D341Med (cell line): ENCODE data around the gene GLRB.
"Not testable (repeated sequence)": the region's sequence is repeated elsewhere in the genome, so short reads cannot be mapped to it uniquely, and the experiment has no call there.

Experiments
- DNase-seq: peaks from one replicate; pipeline ENCODE4 v3.0.0; 2012; ENCODE audit warnings: low spot score

GLRB gene

DNA sequence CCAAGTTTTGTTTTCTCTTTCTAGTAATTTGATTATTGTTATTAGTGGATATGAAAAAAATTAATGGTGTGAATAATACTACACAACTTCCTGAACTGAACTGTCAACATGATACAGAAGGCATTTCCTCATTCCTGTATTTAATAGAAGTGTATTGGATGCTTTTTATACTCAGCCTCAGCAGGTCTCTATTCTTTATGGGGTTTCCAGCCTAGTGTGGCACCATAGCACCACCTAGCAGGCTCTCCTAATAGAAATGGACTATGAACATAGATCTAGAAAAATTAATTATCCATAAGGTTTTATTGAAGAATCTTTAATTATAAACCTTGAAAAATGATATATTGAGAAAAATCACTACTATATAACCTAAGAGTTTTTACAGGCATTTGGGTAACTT lies 52.4 kb downstream of the GLRB start:
- DNase-seq: peak; percentile 15

DNA sequence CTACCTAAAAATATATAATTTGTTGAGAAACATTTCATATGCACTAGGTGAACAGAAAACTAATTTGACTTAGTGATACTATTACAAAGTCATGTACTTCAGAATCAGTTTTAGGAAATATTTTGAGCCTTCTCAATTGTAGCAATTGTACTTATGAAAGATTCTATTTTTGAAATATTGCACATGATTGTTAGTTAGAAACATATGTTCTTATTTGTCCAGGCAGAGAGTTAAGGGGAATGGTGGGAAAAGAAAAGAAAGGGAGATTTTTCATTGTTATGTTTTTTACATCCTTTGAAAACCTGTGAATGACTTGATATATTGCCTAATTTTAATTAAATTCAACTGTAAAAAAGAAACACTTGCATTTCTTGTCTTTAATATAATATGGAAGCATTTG lies 66.0 kb downstream of the GLRB start:
- no peak for DNase-seq

DNA sequence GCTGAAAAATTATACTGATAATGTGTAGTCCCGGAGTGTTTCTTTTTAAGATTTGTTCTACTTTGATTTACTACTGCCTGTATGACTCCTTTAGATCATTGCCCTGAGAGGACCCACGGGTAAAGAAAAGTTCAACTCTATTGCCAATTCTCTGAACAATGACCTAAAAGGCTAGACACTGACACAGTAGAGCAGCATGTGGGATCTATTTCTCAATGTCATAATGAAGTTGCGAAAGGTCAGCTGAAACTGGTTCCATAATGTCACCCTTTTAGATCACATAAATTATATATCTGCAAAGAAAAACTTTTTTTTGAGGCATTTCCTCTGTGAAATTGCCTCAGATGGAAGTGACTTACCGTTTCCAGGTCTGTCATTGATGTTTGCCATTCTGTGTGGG lies 67.4 kb downstream of the GLRB start:
- no peak for DNase-seq

DNA sequence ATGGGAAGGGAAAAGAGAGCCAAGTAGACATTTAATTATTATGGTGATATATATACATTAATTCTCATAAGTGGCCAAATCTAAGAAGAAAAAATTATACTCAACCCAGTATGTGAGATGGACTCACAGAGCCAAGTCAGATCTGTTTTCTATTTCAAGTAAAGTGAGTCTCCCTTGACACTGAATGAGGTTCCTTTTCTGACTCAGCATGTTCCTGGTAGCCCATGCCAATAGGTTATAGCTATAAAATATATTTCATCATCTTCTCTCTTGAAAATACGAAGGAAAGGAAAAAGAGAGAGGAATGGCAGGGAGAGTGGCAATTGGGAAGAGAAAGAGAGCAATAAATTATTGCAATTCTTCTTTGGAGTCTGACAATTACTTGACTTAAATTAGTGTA lies 75.8 kb downstream of the GLRB start:
- DNase-seq: no peak

DNA sequence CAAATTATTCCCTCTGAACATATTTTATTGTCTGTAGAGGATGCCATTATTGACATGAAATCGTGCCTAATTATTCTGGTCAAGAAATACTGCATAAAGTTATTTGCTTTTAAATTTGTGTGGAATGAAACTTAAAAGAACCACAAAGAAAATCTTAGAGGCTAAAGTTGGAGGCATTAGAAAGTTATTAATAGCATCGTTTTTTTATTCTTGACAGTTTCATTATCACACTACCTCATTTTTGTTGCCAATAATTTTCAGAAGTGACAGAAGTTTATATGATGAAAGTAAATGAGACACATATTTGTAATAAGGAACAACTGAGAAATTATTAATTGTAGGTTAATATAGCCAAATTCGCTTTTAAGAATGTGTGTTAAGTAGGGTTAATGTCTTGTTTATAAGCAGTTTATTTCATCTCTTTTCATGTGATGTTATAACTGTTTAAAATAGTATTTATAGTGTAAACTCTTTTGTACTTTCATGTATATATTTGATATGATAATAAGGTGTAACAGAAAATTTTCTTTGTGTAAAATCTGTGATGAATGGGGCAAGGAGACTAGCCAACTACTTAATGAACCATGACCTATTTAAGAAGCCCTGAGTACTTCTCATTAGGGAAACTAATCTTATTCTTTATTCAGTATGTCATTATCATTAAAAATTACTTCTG lies 90.1 kb downstream of the GLRB start:
- DNase-seq: no peak

DNA sequence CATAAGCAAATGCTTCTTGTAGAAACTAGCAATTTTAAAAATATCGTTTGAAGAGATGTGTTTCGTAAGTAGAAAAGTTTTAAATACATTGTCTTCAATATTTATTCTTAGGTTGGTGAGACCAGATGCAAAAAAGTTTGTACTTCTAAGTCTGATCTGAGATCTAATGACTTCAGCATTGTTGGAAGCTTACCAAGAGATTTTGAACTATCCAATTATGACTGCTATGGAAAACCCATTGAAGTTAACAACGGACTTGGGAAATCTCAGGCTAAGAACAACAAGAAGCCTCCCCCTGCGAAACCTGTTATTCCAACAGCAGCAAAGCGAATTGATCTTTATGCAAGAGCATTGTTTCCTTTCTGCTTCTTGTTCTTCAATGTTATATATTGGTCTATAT lies 94.4 kb downstream of the GLRB start:
- no peak for DNase-seq

DNA sequence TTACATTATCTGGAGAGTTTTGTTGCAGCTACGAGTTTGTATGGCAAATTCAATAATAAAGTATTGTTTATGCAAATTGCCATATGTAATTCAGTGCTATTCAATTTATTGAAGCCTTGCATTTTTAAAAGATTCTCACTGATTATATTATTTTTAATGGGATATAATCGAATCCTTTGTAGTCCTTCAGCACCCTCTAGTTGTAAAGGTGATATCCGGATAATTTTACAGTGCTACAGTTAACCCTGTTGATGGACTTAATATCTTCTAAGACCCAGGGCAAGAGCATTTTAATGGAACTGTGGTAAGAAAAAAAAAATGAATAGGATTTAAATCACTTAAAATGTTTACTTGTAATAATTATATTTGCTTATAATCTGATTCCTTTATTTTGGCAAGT lies 96.1 kb downstream of the GLRB start:
- no peak for DNase-seq

DNA sequence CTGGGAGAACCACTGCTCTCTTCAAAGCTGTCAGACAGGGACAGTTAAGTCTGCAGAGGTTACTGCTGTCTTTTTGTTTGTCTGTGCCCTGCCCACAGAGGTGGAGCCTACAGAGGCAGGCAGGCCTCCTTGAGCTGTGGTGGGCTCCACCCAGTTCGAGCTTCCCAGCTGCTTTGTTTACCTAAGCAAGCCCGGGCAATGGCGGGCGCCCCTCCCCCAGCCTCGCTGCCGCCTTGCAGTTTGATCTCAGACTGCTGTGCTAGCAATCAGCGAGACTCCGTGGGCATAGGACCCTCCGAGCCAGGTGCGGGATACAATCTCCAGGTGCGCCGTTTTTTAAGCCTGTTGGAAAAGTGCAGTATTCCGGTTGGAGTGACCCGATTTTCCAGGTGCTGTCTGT lies 104.3 kb downstream of the GLRB start:
- not testable (repeated sequence) for DNase-seq

DNA sequence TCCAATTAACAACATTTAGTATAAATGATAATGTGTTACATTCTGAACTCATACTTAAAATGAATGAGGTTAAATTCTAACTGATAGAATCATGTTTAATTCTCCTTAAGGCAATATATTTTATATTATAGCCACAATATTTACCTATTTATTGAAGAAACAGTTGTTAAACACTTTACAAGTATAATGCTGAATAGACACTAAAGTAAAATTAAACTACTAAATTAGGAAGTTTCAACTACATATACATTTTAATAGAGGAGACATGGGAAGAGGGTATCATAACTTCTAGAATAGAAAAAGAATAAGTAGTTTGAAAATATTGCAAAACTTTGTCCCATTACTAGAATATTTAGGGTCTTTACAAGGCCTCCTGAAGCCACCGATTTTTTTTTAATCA lies 108.3 kb downstream of the GLRB start:
- DNase-seq: no peak

DNA sequence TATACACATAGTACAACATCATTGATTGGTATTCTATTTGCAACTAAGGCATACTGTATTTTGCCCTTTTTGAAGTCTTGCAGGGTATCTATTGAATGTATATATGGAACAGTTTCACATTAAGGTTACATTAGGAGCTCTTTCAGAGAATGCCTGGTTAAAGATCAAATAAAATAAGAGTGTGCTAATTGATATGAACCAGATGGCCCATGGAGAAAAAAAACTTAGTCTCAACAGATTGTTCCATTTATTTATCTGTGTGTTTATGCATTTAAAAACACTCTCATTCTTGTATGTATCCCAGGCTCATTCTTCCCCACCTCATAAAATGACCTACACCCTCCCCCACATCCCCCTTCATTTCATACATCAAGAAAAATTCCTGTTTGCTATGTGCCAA lies 109.4 kb downstream of the GLRB start:
- no peak for DNase-seq

DNA sequence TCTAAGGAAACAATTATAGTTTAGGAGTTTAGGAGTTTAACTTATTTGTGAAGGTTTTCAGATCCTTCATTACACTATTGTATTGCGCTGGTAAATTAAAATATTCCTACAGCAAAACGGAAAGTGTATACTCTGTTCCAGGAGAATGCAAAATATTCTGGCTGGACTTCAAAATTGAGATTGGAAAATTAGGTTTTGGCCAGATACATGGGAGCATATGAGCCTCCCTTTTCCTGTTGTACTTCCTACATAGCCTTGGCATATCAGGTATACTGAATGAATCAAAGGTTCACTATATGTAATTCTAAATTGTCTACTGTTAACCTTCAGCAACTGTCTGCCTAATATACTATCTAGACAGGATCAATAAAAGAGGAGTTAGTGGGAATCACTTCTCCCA lies 119.4 kb downstream of the GLRB start:
- DNase-seq: no peak

DNA sequence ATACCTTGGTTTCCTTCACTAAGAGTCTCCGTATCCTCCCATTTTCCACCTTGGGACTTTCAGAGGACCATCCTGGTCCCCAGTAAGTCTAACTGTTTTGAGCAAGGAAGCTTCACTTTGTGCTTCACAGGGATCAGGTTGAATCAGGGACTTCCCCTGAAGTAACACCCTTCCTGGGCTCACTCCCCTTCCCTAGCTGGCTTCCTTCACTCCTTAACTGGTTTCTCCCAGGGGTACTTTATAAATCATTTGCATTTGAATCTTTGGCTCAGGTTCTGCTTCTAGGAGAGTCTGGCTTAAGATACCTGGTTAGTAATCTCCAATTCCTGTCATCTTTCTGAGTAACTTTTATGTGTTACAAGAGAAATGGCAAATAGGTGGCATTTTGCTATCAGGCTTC lies 120.1 kb downstream of the GLRB start:
- no peak for DNase-seq

DNA sequence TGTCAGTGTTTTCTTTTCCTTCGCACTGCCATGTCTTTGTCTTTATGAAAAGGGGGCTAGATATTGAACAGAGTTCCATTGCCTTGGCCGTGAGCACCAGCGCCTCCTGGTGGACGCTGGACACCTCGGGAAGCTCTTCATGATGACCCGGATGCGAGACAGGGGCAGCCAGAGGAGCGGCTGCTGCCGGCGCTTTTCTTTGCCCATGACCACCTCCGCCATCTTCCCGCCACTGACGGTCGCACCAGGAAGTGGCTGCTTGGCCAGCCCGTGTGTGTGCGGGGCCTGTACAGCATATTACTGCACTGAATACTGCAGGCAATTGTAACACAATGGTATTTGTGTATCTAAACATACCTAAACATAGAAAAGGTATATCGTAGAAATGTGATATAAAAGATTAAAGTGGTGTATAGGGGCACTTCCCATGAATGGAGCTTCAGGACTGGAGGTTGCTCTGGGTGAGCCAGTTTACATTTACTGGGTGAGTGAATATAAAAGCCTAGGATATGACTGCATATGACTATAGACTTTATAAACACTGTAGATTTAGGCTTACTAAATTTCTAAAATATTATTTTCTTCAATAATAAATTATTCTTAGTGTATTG lies 128.8 kb downstream of the GLRB start:
- DNase-seq: peak; percentile 51

DNA sequence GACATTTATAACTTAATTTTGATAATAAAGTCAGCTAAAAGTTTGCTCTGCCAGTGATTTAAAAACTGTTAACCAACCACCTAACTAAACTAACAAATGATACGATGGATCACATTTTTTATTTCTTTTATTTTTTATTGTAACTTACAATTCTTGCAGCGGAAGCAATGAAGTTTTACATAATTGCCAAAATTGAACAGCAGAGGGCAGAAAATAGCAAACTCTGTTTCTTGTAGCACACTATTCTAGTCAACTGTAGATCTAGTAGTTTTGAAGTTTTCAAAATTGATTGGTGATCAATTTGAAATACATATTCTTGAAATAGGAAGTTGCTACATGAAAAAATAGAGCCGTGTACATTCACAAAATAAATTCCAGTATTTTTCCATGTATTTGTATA lies 141.8 kb downstream of the GLRB start:
- no peak for DNase-seq

DNA sequence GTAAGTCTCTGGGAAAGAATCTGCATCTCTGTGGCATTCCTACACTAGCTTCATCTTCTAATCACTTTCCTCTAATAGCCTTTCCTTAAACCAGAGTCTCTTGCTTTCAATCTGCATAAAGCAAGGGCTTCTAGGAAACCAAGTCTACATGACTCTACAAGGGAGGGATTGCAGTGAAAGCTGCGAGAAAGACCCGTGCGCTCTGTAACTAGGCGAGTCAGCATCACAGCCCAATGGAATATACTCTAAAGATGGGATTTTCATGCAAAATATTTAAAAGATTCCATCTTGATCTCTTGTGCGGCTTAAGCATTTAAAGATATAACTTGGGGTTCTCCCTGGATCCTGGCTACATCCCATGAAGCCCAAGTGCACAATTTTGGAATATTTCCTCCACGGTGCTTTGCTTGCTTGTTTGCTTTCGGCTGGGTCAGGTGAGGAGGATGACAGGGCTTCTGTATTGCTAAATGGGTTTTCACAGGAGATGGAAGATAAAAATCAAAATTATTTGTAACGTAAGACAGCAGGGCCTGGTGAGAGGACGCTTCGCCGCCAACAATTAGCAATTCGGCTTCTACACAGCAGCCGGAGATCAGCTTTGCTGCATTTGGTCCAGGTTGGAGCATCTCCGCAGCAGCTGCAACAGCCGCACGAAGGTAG lies 143.9 kb downstream of the GLRB start:
- no peak for DNase-seq

DNA sequence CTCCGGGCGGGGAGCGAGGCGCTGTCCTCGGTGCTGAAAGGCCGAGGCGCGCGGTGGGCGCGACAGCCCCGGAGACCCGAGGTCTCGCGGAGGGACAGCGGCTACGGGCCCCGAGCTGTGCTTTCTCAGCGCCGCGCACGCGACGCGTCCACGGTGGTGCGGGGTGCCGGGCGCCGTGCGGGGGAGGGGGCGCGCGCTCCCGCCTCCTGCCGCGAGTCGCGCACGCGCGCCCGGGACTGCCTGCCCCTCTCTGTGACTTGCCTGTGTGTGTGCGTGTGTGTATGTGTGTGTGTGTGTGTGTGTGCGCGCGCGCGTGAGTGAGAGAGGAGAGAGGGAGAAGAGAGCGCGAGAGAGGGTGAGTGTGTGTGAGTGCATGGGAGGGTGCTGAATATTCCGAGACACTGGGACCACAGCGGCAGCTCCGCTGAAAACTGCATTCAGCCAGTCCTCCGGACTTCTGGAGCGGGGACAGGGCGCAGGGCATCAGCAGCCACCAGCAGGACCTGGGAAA lies 144.5 kb downstream of the GLRB start, which contains the start of gene GRIA2:
TSS of gene GRIA2 (plus strand) at position 358 of the 511 bp plus-strand sequence. CDS start 315 bp downstream, outside the sequence.
- peak; percentile 82 for DNase-seq

DNA sequence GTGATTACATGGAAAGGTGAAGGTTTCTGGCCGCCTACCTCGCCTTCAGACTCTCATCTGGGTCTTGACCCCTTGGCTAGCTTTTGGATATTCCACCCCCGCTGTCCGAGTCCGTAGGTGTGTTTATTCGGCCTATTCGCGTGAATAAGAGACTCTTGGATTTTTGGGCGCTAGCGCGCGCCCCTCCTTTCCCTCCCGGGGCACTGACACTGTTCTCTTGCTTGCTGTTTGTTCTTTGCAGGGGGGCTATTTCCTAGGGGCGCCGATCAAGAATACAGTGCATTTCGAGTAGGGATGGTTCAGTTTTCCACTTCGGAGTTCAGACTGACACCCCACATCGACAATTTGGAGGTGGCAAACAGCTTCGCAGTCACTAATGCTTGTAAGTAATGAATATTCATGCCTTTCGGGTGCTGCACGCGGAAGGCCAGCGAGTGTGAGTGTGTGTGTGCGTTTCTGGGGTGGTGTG lies 145.5 kb downstream of the GLRB start:
- peak; percentile 33 for DNase-seq
